SK-N-SH (cell line): ENCODE data around the gene PRND.
"Not testable (repeated sequence)": the region's sequence is repeated elsewhere in the genome, so short reads cannot be mapped to it uniquely, and the experiment has no call there.

Experiments
- CTCF ChIP-seq: fragments of 200-600 bp; sonication (generic); IDR thresholded peaks from 2 replicates; pipeline ENCODE4 v1.6.1; 2017; ENCODE audit warnings: antibody characterized with exemption, mild to moderate bottlenecking, moderate library complexity
- EP300 ChIP-seq, 2 experiments: IDR thresholded peaks; 2 replicates each; pipeline versions ENCODE4 v1.4.0 to v1.6.1; 2012; ENCODE audit warnings: borderline replicate concordance in 1 of 2, low read depth in 1 of 2, low read length in 1 of 2

DNA sequence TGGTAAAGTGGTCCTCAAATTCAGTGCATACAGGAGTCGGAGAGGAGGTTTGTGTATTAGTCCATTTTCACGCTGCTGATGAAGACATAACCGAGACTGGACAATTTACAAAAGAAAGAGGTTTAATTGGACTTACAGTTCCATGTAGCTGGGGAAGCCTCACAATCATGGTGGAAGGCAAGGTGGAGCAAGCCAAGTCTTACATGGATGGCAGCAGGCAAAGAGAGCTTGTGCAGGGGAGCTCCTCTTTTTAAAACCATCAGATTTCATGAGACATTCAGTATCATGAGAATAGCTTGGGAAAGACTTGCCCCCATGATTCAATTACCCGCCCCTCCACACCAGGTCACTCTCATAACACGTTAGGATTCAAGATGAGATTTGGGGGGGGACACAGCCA lies 51.3 kb downstream of the PRND start:
- not testable (repeated sequence) for TF ChIP-seq CTCF; EP300 (IDR thresholded peaks at IDR 0.05; ENCODE audit: borderline replicate concordance in 1 of 2, low read depth in 1 of 2, low read length in 1 of 2)
